ENCODE measurements around the gene SPINK9.

Gene SPINK9

GRCh38 chr5:148372166-148372725 lies 36.9 kb downstream of the SPINK9 start:
- no peak for DNase-seq

GRCh38 chr5:148372893-148373292 lies 37.5 kb downstream of the SPINK9 start:
- DNase-seq, result peak; percentile 26

- peak; percentile 60 for DNase-seq
These were observed 39.5 kb downstream of the SPINK9 start for GRCh38 chr5:148374690-148375360.

GRCh38 chr5:148376198-148376597 lies 40.8 kb downstream of the SPINK9 start:
- no peak for DNase-seq

DNA sequence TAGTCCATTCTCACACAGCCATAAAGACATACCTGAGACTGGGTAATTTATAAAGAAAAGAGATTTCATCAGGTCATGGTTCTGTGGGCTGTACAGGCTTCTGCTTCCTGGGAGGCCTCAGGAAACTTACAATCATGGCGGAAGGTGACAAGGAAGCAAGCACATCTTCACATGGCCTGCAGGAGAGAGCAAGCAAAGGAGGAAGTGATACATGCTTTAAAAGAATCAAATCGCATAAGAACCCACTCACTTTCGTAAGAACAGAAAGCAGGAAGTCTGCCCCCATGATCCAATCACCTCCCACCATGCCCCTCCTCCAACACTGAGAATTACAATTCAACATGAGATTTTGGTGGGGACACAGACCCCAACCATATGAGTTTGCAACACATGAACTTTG lies 43.3 kb downstream of the SPINK9 start:
- DNase-seq, result no peak

DNA sequence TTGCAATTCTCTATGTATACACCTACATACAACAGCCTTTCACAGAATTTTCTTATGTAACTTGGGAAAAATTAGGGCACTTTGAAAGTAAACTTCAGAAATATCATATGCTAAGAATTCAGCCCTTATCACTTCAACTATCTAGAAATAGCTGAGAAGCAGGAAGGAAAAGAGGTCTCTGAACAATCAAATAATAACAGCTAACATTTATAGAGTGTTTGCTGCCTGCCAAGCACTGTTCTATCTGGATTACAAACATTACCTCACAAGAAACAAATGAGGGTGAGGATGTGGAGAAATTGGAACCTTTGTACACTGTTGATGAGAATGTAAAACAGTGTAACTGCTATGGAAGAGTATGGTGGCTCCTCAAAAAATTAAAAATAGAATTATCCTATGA lies 44.0 kb downstream of the SPINK9 start:
- DNase-seq, result no peak

DNA sequence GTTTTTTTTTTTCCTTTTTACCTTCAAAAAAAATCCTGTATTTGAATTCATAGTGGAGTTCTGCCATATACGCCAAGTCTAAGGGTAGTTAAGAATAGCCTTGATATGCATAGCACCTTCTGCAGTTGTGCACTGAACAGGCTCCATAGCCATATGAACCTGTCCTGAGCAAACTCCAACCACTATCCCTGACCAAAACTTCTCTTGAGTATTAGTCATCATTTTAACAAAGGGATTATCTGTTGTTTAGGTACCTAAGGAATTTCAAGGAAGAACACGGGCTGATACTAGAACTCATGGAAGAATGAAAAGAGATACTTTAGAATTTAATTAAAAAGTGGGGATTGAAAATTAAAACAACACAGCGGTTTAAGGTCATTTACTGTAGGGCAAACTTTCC lies 46.5 kb downstream of the SPINK9 start:
- DNase-seq, result no peak

DNA sequence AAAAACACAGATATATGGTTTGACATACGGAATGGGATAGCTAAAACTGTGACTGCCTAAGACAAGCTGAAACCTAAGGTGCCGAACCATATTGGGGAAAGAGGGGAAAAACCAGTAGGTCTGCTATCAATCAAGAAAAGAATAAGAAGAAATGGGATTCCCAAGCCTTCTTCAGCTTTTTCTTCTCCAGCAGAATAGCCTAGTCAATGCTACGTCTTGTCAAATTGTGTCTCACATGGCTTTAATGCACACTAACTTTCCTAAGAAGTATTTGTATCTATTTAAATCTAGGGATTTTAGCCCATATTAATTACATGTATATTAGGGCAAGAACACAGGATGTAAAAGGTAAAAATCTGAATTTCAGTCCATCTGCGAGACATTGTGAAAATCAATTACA lies 47.6 kb downstream of the SPINK9 start:
- peak; percentile 2 for DNase-seq

DNA sequence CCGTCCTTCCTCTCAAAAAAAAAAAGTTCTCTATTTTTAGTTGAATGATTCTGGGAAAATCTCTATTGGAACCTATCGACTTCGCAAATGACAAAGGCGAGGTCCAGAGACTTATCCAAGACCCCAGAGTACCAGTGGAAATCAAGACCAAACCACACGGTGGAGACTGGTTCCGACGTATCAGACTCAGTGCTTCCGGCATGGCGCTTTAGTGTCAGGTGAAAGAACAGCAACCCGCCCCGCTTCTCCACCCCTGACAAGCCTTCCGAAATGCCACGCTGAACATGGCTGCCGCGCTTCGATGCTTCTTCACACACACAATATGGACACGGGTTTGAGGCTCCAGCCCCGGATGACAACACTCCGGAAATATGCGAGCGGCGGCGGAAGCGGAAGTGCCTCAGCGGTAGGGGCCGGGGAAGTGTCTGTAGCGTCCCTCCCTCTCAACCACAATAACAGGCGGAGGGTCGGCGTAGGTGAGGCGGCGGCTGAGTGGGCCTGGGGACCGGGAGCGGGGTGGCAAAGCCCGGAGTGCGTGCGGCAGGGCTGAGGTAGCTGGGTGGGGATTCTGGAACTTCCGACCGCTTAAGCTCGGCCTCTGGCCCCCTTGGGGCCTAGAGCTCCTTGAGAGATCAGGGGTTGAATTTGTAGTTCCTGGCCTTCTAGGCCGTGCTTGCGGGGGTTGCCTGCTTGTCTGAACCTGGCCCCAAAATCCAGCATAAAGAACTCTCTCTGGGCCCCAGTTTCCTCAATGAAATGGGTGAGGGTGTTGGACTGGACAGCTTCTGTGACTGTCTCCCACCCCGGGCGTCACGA lies 48.4 kb downstream of the SPINK9 start, which contains the start of gene FBXO38:
Gene FBXO38, plus strand, starts transcription at position 395 of the 816 bp plus-strand sequence. CDS start 10,819 bp downstream, outside the sequence.
- peak; percentile 96 for DNase-seq

GRCh38 chr5:148384380-148384737 lies 49.0 kb downstream of the SPINK9 start:
- DNase-seq, result peak; percentile 5

GRCh38 chr5:148385094-148385493 lies 49.7 kb downstream of the SPINK9 start:
- DNase-seq, result no peak

DNA sequence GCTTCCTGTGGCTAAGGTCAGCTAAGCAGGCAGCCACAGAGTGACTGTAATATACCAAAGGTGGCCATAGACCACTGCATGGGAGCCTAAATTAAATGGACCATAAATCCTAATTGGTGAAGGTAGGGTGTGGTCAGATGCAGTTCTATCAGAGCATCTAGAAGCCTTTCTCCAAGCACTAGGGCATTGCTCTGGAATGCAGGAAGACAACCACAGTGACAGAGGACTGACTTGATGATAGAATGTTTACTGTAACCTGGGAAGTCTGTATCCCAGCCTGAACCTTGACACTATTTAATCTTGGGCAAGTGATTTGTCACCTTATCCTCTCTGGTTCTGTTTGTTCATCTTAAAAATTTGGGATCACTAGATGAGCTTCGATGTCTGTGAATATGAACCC lies 50.7 kb downstream of the SPINK9 start:
- DNase-seq, result peak; percentile 2

GRCh38 chr5:148387325-148387724 lies 52.0 kb downstream of the SPINK9 start:
- peak; percentile 81 for DNase-seq

DNA sequence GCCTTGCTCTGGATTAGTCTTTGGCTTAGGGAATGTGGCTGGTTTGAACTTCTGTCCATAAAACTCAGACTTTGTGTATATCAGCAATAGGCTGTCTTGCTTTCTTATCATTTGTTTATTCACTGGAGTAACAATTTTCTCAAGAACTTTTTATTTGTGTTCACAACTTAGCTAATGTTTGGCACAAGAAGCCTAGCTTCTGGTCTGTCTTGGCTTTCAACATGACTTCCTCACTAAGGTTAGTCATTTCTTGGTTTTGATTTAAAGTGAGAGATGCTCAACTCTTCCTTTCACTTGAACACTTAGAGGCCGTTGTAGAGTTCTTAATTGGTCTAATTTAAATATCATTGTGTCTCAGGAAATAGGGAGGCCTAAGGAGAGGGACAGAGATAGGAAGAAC lies 53.3 kb downstream of the SPINK9 start:
- DNase-seq, result no peak
